ENCODE measurements around the gene CAMSAP2. TPM values are rescaled to one million over a fixed set of nuclear protein-coding genes. Genes with fewer than 3 reads are reported as not detected.
A peak's percentile ranks its signal among the peaks of the same experiment; 100 is the strongest.

CAMSAP2 gene
- total RNA-seq, 4 donors from 2014 or later, result 8.2 to 12.5 (median 9.1) TPM

- in situ Hi-C loops (cut with MboI; ENCODE audit: low pct_ligation_motif_present in 1 of 4, low pct_unique_long_range_greater_than_20kb in 1 of 4, low sequenced_read_pairs in 3 of 4), result no loop called here
- Histone ChIP-seq H3K4me1 (peaks cover 0 to 6% (median 0%) of the 10 kb centered on the region in 4 donors), H3K36me3 (peaks cover 0 to 1% (median 0%) of the 10 kb centered on the region in 4 donors), H3K4me3 (no peak overlapping the region), H3K27ac (no peak overlapping the region), H3K9me3 (no peaks in the 10 kb centered on the region), H3K27me3 (no peaks in the 10 kb centered on the region)
- intact Hi-C loops (cut with DNase I; ENCODE audit: low total_unique reads), result no loop called here
- TF ChIP-seq POLR2A (IDR thresholded peaks at IDR 0.05) (no peak), POLR2AphosphoS5 (IDR thresholded peaks at IDR 0.05) (no peak), EP300 (IDR thresholded peaks at IDR 0.05; ENCODE audit: low read depth) (no peak)
- TF ChIP-seq, protein P1, sequence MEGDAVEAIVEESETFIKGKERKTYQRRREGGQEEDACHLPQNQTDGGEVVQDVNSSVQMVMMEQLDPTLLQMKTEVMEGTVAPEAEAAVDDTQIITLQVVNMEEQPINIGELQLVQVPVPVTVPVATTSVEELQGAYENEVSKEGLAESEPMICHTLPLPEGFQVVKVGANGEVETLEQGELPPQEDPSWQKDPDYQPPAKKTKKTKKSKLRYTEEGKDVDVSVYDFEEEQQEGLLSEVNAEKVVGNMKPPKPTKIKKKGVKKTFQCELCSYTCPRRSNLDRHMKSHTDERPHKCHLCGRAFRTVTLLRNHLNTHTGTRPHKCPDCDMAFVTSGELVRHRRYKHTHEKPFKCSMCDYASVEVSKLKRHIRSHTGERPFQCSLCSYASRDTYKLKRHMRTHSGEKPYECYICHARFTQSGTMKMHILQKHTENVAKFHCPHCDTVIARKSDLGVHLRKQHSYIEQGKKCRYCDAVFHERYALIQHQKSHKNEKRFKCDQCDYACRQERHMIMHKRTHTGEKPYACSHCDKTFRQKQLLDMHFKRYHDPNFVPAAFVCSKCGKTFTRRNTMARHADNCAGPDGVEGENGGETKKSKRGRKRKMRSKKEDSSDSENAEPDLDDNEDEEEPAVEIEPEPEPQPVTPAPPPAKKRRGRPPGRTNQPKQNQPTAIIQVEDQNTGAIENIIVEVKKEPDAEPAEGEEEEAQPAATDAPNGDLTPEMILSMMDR (IDR thresholded peaks at IDR 0.05), result no peak
- DNase-seq, result no peak
- WGBS, 2 donors (ENCODE audit: low coverage in 1 of 2), result 73 to 100% methylated on average over 2 of the region's 2 CpGs
These were observed 92.4 kb downstream of the CAMSAP2 start for GRCh38 chr1:200831091-200831490.

DNA sequence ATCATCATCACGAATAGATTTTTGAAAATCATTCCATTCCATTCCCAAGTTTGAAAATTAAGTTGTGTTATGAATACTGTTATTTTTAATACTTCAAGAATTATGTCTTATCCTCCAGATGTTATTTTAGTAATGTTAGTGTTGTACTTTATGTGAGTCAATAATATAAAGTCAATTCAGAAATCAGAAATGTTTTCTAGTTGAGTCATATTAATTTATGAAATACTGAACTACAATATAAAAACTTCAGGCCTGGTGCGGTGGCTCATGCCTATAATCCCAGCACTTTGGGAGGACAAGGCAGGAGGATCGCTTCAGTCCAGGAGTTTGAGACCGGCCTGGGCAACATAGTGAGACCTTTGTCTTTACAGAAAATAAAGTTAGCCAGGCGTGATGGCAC lies 95.7 kb downstream of the CAMSAP2 start:
- intact Hi-C loops (cut with DNase I; ENCODE audit: low total_unique reads) (no loop called here), in situ Hi-C loops (cut with MboI; ENCODE audit: low pct_ligation_motif_present in 1 of 4, low pct_unique_long_range_greater_than_20kb in 1 of 4, low sequenced_read_pairs in 3 of 4) (no loop called here)
- no peaks in the 10 kb centered on the region for H3K9me3 ChIP-seq
- TF ChIP-seq POLR2AphosphoS5 (IDR thresholded peaks at IDR 0.05) (no peak), POLR2A (IDR thresholded peaks at IDR 0.05) (no peak), EP300 (IDR thresholded peaks at IDR 0.05; ENCODE audit: low read depth) (no peak)
- TF ChIP-seq, protein P1 (IDR thresholded peaks at IDR 0.05), result no peak
- peaks cover 0 to 4% (median 0%) of the 10 kb centered on the region in 4 donors for H3K4me1 ChIP-seq
- DNase-seq, result no peak
- no peak overlapping the region for H3K4me3 ChIP-seq
- peaks cover 0 to 7% (median 0%) of the 10 kb centered on the region in 4 donors for H3K36me3 ChIP-seq
- no peak overlapping the region for H3K27ac ChIP-seq
- no peaks in the 10 kb centered on the region for H3K27me3 ChIP-seq
- 86 to 90% methylated on average over 5 of the region's 5 CpGs for WGBS, 2 donors (ENCODE audit: low coverage in 1 of 2)

DNA sequence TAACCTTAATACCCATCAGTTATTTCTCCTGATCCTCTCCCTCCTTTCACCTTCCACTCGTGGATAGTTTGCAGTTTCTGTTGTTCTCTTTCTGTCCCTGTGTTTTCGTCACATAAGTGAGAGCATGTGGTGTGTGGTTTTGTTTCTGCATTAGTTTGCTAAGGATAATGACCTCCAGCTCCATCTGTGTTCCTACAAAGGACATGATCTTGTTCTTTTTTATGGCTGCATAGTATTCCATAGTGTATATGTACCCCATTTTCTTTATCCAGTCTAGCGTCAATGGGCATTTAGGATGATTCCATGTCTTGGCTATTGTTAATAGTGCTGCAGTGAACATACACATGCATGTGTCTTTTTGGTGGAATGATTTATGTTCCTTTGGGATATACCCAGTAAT lies 97.5 kb downstream of the CAMSAP2 start:
- H3K27ac ChIP-seq, result no peak overlapping the region
- no peak for DNase-seq
- no peaks in the 10 kb centered on the region for H3K27me3 ChIP-seq
- 83 to 96% methylated on average over 1 to 3 of the region's 3 CpGs for WGBS, 2 donors (ENCODE audit: low coverage in 1 of 2)
- intact Hi-C loops (cut with DNase I; ENCODE audit: low total_unique reads) (no loop called here), in situ Hi-C loops (cut with MboI; ENCODE audit: low pct_ligation_motif_present in 1 of 4, low pct_unique_long_range_greater_than_20kb in 1 of 4, low sequenced_read_pairs in 3 of 4) (no loop called here)
- peaks cover 0 to 7% (median 0%) of the 10 kb centered on the region in 4 donors for H3K36me3 ChIP-seq
- H3K4me1 ChIP-seq, result peaks cover 0 to 4% (median 0%) of the 10 kb centered on the region in 4 donors
- H3K9me3 ChIP-seq, result no peaks in the 10 kb centered on the region
- H3K4me3 ChIP-seq, result no peak overlapping the region
- TF ChIP-seq POLR2A (IDR thresholded peaks at IDR 0.05) (no peak), EP300 (IDR thresholded peaks at IDR 0.05; ENCODE audit: low read depth) (no peak), POLR2AphosphoS5 (IDR thresholded peaks at IDR 0.05) (no peak)
- TF ChIP-seq, protein P1 (IDR thresholded peaks at IDR 0.05), result no peak

- TF ChIP-seq POLR2AphosphoS5 (IDR thresholded peaks at IDR 0.05) (no peak), EP300 (IDR thresholded peaks at IDR 0.05; ENCODE audit: low read depth) (no peak), POLR2A (IDR thresholded peaks at IDR 0.05) (no peak)
- TF ChIP-seq, protein P1 (IDR thresholded peaks at IDR 0.05), result peak; percentile 27 to 44 (median 32)
- Histone ChIP-seq H3K4me3 (no peak overlapping the region), H3K36me3 (peaks cover 0 to 7% (median 0%) of the 10 kb centered on the region in 4 donors), H3K27ac (no peak overlapping the region), H3K9me3 (no peaks in the 10 kb centered on the region), H3K27me3 (no peaks in the 10 kb centered on the region), H3K4me1 (peaks cover 0 to 4% (median 0%) of the 10 kb centered on the region in 4 donors)
- 30 to 48% methylated on average over 2 of the region's 2 CpGs for WGBS, 2 donors (ENCODE audit: low coverage in 1 of 2)
- DNase-seq, result no peak
- in situ Hi-C loops (cut with MboI; ENCODE audit: low pct_ligation_motif_present in 1 of 4, low pct_unique_long_range_greater_than_20kb in 1 of 4, low sequenced_read_pairs in 3 of 4), result no loop called here
- intact Hi-C loops (cut with DNase I; ENCODE audit: low total_unique reads), result no loop called here
These were observed 99.4 kb downstream of the CAMSAP2 start for GRCh38 chr1:200837931-200838571.
